ENCODE results near the gene ICAM1.

The ICAM1 gene

DNA sequence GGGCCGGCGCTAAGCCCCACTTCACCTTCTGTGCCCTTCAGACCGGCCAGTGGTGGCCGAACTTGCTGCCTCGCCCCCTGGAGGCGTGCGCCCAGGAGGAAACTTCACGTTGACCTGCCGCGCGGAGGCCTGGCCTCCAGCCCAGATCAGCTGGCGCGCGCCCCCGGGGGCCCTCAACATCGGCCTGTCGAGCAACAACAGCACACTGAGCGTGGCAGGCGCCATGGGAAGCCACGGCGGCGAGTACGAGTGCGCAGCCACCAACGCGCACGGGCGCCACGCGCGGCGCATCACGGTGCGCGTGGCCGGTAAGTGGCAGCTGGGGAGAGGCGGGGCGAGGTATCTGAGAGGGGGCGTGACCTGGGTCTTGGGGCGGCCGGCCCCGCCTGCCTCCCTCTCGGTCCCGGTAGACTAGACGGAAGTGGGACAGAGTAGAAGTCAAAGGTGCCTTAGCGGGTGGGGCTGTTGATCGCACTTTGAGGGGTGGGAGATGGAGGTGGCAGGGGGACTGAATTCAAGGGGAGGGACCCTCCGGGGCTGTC lies 24.5 kb downstream of the ICAM1 start:
- peak; percentile 59 for DNase-seq

- no peak for DNase-seq
Measured at GRCh38 chr19:10295847-10296591, 25.1 kb downstream of the ICAM1 start.

DNA sequence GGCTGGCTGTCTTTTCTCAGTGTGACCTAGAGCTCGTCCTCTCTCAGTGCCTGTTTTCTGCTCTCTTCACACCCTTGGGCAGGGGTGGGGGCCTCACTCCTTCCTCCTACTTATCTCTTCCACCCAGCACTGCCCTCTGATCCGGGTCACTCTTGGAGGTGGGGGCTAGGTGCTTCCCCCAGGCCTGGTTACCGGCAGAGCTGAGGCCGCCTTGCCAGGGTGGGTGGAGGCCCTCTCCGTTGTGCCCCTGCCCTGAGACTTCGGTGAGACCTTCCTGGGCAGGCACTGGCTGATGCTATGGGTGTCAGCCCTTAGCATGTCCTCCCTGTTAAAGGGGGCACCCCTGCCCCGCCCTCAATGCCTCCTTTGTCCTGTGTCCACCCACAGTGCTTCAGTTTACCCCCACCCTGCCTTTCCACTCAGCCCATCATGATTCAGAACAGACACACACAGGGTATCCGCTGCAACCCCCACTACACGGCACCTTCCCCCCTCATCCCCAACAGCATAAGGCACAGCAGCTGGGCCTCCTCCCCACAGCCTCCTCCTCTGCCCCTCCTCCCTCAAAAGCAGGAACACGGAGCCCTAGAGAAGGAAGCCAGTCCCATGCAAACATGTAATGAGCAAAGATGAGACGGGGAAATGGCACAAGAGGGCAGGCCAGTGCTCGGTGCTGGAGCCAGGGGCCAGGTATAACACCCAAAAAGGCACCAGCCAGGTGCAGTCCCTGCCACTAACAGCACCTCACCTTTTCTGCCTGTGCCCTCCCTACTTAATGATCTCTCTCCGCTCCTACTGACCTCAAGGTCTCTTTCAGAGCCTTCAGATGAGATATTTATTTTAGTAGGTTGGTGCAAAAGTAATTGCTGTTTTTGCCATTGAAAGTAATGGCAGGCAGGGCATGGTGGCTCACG lies 28.9 kb downstream of the ICAM1 start:
- DNase-seq: peak; percentile 64

- DNase-seq: peak; percentile 86
Measured at GRCh38 chr19:10305139-10305806, 34.4 kb downstream of the ICAM1 start.

- no peak for DNase-seq
Measured at GRCh38 chr19:10306327-10306726, 35.4 kb downstream of the ICAM1 start.

- DNase-seq: no peak
Measured at GRCh38 chr19:10309423-10309822, 38.5 kb downstream of the ICAM1 start, which contains the start of gene ZGLP1. TSS of gene ZGLP1 (minus strand) at chr19:10309815.

DNA sequence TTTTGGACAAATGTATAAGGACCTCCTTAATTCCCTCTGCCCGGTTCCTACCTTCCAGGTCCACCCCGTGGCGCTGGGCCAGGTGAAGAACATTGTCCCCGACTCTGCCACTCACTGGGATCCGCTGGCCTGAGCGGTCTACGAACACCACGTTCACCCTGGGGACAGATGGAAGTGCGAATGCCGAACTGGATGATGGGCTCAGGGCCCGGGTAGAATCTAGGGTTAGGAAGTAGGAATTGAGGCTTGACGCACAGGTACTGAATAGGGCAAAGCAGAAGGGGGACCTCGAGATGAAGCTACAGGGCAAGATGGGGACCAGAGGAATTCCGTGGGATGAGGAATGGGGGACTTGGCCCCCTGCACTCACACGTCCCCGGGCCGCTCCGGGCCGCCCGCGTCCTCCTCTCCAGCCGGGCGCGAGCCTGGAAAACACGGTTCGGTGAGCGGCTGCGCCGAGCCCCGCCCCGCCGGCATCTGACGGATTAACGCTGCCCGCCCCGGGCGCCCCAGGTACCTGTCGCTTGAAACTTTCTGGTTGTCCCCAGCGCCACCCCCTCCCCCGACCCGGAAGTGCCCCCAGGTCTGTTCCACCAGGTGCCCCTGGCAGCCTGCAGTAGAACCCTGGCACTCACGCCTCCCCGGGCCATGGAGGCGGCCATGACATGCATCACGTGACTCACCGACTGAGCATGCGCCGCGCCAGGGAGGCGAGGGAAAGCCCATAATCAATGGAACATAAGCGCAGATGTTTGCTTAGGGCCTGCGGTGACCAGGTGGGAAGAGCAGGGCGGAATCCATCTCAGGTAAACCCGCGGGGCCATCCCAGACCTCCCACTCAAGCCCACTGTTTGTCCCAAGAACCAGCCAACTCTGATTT lies 44.7 kb downstream of the ICAM1 start, which contains the start of gene FDX2:
Gene FDX2 (minus strand): TSS at position 681 of the 880 bp plus-strand sequence. CDS start 19 bp downstream, at position 662.
- peak; percentile 89 for DNase-seq

GRCh38 chr19:10316229-10317044 lies 45.5 kb downstream of the ICAM1 start:
- no peak for DNase-seq

DNA sequence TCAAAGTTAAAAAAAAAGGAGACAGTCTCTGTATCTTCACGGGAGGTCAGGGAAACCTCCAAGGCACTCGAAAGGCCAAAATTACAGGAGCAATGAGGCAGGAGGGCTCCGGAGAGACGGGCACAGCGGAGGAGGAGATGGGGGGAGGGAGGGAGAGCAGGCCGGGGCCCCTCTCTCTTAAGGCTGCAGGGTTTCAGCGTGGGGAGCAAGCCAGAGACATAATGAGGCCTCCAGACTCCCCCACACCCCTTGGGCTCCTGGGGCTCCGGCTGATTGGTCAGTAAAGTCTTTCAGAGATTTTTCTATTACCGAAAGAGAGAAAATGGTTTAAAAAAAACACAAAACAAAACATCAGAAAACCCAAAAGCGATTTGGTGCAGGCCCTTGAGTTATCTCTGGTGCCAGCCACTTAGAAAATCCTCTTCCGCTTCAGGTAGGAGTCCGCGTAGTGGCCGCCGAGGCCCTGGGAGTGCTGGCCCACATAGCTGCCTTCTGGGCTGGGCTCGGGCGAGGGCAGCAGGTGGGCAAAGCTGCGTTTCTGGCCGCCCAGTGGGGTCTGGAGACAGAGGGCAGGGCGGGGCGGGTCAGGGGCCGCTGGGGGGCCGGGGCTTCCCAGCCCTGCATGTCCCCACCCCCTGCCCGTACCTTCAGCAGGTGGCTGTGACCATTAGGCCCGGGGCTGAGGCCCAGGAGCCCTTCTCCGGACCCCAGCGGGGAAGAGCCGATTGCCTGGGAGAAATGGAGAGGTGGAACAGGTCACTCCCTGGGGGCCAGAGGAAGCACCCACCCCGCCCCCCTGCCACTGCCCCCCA lies 46.3 kb downstream of the ICAM1 start:
- DNase-seq: no peak

DNA sequence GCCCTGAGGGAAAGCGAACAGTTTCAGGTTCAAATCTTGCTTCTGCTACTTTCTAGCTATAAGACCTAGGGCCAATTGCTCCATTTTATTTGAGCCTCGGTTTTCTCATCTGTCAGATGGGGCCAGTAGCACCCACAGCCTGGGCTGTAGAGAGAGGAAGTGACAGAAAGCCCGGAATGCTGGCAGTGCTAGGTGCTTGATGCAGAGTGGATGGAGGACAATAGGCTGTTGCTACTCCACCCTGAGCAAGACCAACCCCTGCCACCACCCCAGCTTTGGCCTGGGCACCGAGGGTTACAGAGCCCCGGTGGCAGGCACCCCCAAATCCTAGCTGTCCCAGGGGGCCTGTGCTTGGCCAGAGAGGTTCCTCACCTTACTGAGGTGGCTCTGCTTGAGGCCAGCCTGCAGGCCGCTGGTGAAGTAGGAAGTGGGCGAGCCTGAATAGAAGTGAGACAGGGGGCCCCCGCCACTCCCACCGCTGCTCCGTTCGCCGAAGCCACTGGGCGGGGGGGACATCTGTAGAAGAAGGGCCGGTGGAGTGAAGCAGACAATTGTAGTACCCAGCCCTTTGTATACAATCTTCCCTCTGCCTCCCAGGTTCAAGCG lies 47.0 kb downstream of the ICAM1 start:
- DNase-seq: no peak

DNA sequence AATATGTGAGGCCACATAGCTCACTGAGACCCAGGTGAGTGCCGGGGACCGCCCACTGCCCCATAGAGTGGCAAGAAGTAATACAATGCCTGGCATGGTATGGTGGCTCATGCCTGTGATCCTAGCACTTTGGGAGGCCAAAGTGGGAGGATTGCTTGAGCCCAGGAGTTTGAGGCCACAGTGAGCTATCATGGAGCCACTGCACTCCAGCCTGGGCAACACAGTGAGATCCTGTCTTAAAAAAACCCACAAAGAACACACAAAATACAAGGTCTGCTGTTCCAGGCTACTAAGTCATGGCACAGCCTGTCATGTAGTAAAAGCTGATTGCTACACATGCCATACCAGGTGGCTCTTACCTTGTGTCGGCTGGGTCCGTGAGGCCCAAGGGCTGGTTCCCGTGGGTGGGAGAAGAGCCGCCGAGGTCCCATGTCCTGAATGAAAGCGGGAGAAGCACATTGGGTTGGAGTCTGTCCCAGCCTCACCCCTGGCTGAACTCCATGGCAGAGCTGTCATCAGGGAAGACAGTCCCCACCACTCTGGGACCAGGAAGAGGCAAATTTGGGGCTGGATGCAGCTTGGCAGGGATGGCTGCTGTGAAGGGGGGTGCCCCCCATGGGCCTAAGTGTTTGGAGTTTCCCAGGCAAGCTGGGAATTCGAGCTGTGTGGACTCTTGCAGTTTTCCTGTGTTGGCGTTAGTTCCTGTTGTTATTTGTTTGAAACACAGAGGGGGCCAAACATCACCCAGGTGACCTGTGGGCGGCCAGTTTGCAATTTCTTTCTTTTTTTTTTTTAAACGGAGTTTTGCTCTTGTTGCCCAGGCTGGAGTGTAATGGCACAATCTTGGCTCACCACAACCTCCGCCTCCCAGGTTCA lies 48.1 kb downstream of the ICAM1 start:
- no peak for DNase-seq

GRCh38 chr19:10320602-10321416 lies 49.9 kb downstream of the ICAM1 start:
- DNase-seq: no peak

- no peak for DNase-seq
Measured at GRCh38 chr19:10321417-10321797, 50.5 kb downstream of the ICAM1 start.

GRCh38 chr19:10321874-10322835 lies 51.2 kb downstream of the ICAM1 start:
- DNase-seq: no peak

DNA sequence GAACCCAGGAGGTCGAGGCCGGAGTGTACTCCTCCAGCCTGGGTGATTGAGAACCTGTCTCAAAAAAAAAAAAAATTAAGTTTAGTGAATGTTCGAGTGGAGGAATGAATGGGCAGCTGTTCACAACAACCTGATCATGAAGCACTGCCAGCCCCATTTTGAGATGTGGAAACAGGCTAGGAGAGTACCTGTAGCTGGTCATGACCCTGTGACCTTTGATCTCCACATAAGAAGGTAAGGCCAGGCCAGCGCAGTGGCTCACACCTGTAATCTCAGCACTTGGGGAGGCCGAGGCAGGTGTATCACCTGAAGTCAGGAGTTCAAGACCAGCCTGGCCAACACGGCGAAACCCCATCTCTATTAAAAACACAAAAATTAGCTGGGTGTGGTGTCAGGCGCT lies 54.8 kb downstream of the ICAM1 start:
- no peak for DNase-seq

DNA sequence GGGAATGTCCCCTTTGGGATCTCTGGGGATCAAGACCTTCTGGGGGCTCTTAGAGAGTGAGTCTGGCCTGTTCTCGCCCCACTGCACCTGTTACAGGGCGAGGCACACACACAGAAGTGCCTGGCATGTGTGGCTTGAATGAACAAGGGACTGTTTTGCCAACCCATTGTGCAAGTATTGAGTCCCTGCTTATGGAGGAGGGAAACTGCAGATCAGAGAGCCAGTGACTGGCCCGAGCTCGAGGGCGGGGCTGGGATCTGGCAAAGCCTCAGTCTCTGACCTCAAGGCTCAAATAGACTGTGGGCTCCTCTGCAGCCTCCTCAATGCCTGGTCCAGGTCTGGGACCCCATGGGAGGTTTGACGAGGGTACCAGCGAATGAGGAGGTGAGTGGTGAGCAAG lies 56.9 kb downstream of the ICAM1 start:
- no peak for DNase-seq
